H9 (cell line): ENCODE data around the gene MPC1. TPM values are rescaled to one million over a fixed set of nuclear protein-coding genes. Genes with fewer than 3 reads are reported as not detected.

Source experiments
- DNase-seq: peaks from one replicate; pipeline ENCODE4 v3.0.0-alpha.2; 2017
- H2AFZ ChIP-seq: one replicate; pipeline ENCODE4 v1.6.1; 2013; ENCODE audit warnings: mild to moderate bottlenecking, low read length, control low read depth, moderate library complexity
- H2AK5ac ChIP-seq: 2 replicates; pipeline ENCODE4 v1.6.1; 2013; ENCODE audit warnings: low read length, control low read depth, mixed read lengths; ENCODE audit not compliant: insufficient read length
- H2BK120ac ChIP-seq: one replicate; pipeline ENCODE4 v1.6.1; 2013; ENCODE audit warnings: low read depth, mild to moderate bottlenecking, low read length, control low read depth, inconsistent platforms; ENCODE audit not compliant: poor library complexity, severe bottlenecking
- H2BK12ac ChIP-seq: 2 replicates; pipeline ENCODE4 v1.6.1; 2013; ENCODE audit warnings: low read length, control low read depth, mixed read lengths, low read depth; ENCODE audit not compliant: insufficient read length
- H2BK15ac ChIP-seq: 2 replicates; pipeline ENCODE4 v1.6.1; 2013; ENCODE audit warnings: low read depth, low read length, control low read depth
- H2BK20ac ChIP-seq: one replicate; pipeline ENCODE4 v1.6.1; 2013; ENCODE audit warnings: low read depth, mild to moderate bottlenecking, low read length, control low read depth, inconsistent platforms; ENCODE audit not compliant: poor library complexity, severe bottlenecking
- H2BK5ac ChIP-seq: 2 replicates; pipeline ENCODE4 v1.6.1; 2013; ENCODE audit warnings: low read length, control low read depth, mixed read lengths; ENCODE audit not compliant: insufficient read length
- H3K14ac ChIP-seq: 2 replicates; pipeline ENCODE4 v1.6.1; 2013; ENCODE audit warnings: low read length, control low read depth; ENCODE audit not compliant: insufficient read depth
- H3K18ac ChIP-seq: 2 replicates; pipeline ENCODE4 v1.6.1; 2013; ENCODE audit warnings: low read depth, mild to moderate bottlenecking, mixed read lengths, low read length, control low read depth; ENCODE audit not compliant: insufficient read length
- H3K23ac ChIP-seq: 2 replicates; pipeline ENCODE4 v1.6.1; 2013; ENCODE audit warnings: low read length, control low read depth, mixed read lengths, low read depth; ENCODE audit not compliant: insufficient read length
- H3K23me2 ChIP-seq: 2 replicates; pipeline ENCODE4 v1.6.1; 2013; ENCODE audit warnings: low read depth, mild to moderate bottlenecking, mixed read lengths, low read length, control low read depth; ENCODE audit not compliant: insufficient read length, poor library complexity, severe bottlenecking
- H3K27ac ChIP-seq: 2 replicates; pipeline ENCODE4 v1.5.1; 2013; ENCODE audit warnings: low read length, control low read depth, mixed read lengths, low read depth; ENCODE audit not compliant: insufficient read length
- H3K27me3 ChIP-seq: 2 replicates; pipeline ENCODE4 v1.6.1; 2013; ENCODE audit warnings: low read length, control low read depth, inconsistent platforms; ENCODE audit not compliant: insufficient read depth
- H3K4ac ChIP-seq: 2 replicates; pipeline ENCODE4 v1.6.1; 2013; ENCODE audit warnings: low read depth, mild to moderate bottlenecking, control low read depth, inconsistent platforms, low read length, moderate library complexity
- H3K4me1 ChIP-seq: 2 replicates; pipeline ENCODE4 v1.6.1; 2013; ENCODE audit warnings: low read length, control low read depth, inconsistent platforms; ENCODE audit not compliant: insufficient read depth
- H3K4me2 ChIP-seq: 2 replicates; pipeline ENCODE4 v1.6.1; 2013; ENCODE audit warnings: low read length, control low read depth, mixed read lengths; ENCODE audit not compliant: insufficient read length, insufficient read depth
- H3K56ac ChIP-seq: 2 replicates; pipeline ENCODE4 v1.6.1; 2013; ENCODE audit warnings: low read depth, mild to moderate bottlenecking, mixed read lengths, low read length, control low read depth; ENCODE audit not compliant: insufficient read length
- H3K79me1 ChIP-seq: 2 replicates; pipeline ENCODE4 v1.6.1; 2013; ENCODE audit warnings: low read depth, mild to moderate bottlenecking, moderate library complexity, low read length, control low read depth, inconsistent platforms; ENCODE audit not compliant: insufficient read depth, poor library complexity, severe bottlenecking
- H3K79me2 ChIP-seq: 2 replicates; pipeline ENCODE4 v1.6.1; 2013; ENCODE audit warnings: low read length, control low read depth, inconsistent platforms; ENCODE audit not compliant: insufficient read depth
- H3K9ac ChIP-seq: 2 replicates; pipeline ENCODE4 v1.6.1; 2013; ENCODE audit warnings: low read length, control low read depth, mixed read lengths; ENCODE audit not compliant: insufficient read length; ENCODE audit errors: extremely low read depth
- H3K9me3 ChIP-seq: one replicate; pipeline ENCODE4 v1.6.1; 2013; ENCODE audit warnings: low read depth, low read length, inconsistent platforms; ENCODE audit not compliant: control insufficient read depth
- H3T11ph ChIP-seq: one replicate; pipeline ENCODE4 v1.6.1; 2013; ENCODE audit warnings: mild to moderate bottlenecking, low read length, control low read depth, inconsistent platforms
- H4K20me1 ChIP-seq: one replicate; pipeline ENCODE4 v1.6.1; 2013; ENCODE audit not compliant: control insufficient read depth, insufficient read length, insufficient read depth
- H4K5ac ChIP-seq: 2 replicates; pipeline ENCODE4 v1.6.1; 2013; ENCODE audit warnings: low read depth, mild to moderate bottlenecking, mixed read lengths, low read length, control low read depth; ENCODE audit not compliant: insufficient read length
- H4K8ac ChIP-seq: replicated peaks from 2 replicates; pipeline ENCODE4 v1.6.1; 2013; ENCODE audit warnings: low read length, control low read depth, mixed read lengths, low read depth; ENCODE audit not compliant: insufficient read length
- H4K91ac ChIP-seq: 2 replicates; pipeline ENCODE4 v1.6.1; 2013; ENCODE audit warnings: low read depth, mild to moderate bottlenecking, moderate library complexity, mixed read lengths, low read length, control low read depth; ENCODE audit not compliant: insufficient read length
- H3K27ac Mint-ChIP-seq, 3 experiments: 2 replicates in 2 of 3; 3 replicates in 1 of 3; pipeline ENCODE4 v1.8.0; 2020 to 2021; ENCODE audit warnings: mixed read lengths in 3 of 3, mild to moderate bottlenecking in 1 of 3, moderate library complexity in 1 of 3
- H3K27me3 Mint-ChIP-seq: 2 replicates; pipeline ENCODE4 v1.8.0; 2021; ENCODE audit warnings: low read depth, mild to moderate bottlenecking, moderate library complexity, mixed read lengths
- H3K36me3 Mint-ChIP-seq, 3 experiments: 2 replicates in 2 of 3; 3 replicates in 1 of 3; pipeline ENCODE4 v1.8.0; 2020 to 2021; ENCODE audit warnings: low read depth in 3 of 3, mixed read lengths in 3 of 3; ENCODE audit not compliant: insufficient read depth in 1 of 3
- H3K4me1 Mint-ChIP-seq, 2 experiments: 2 replicates each; pipeline ENCODE4 v1.8.0; 2020; ENCODE audit warnings: mixed read lengths in 2 of 2
- H3K4me3 Mint-ChIP-seq, 2 experiments: 2 replicates in 1 of 2; 3 replicates in 1 of 2; pipeline ENCODE4 v1.8.0; 2020 to 2021; ENCODE audit warnings: mild to moderate bottlenecking in 2 of 2, mixed read lengths in 2 of 2, moderate library complexity in 1 of 2
- H3K9me3 Mint-ChIP-seq, 2 experiments: 2 replicates in 1 of 2; 3 replicates in 1 of 2; pipeline ENCODE4 v1.8.0; 2020; ENCODE audit warnings: mild to moderate bottlenecking in 2 of 2, mixed read lengths in 2 of 2, moderate library complexity in 1 of 2
- WGBS: extraction: QIAGEN DNeasy Blood & Tissue Kit; methylation state at CpG from one replicate; pipeline ENCODE4 v1.1.7; 2013; ENCODE audit warnings: missing lambda C conversion rate, low lambda C conversion rate, mixed read lengths; ENCODE audit not compliant: insufficient read length; ENCODE audit errors: extremely low coverage; 5-methylcytosine and 5-hydroxymethylcytosine counted together
- total RNA-seq: library from RNA; stranded (reverse); gene quantifications from 2 replicates; pipeline ENCODE4 v1.2.1, GENCODE V29; 2021
- TF ChIP-seq, protein P1 (sequence below): fragments of 200-600 bp; sonication (generic); conservative IDR thresholded peaks from 3 replicates; pipeline ENCODE4 v1.8.0; 2021; ENCODE audit warnings: antibody characterized with exemption, mild to moderate bottlenecking

MPC1 gene
- total RNA-seq, 1 experiment from 2014 or later, result 10.0 TPM

DNA sequence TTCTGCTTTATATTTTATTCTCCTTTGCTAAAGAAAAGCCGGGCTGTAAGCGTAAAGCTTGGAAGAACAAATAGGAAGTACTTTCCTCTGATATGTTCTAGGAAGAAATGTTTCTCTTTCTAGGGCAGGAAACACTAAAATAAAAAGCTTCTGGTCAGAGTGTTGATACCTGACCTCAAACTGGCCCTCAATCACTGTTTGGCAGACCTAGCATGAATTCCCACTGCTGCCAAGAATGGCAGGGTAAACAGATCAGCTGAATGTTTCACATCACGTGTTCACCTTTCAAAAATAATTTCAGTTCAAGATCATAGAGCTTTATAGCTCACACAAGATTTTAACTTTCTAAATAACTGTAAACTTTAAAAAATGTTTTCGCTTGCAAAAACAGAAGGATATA lies 2.9 kb downstream of the MPC1 start:
- no peak overlapping the region for H2AFZ ChIP-seq
- no peak overlapping the region for H3K18ac ChIP-seq
- no peaks in the 10 kb centered on the region for H3K9me3 ChIP-seq
- H3K27ac ChIP-seq, result no peak overlapping the region
- no peak overlapping the region for H2BK120ac ChIP-seq
- H3K14ac ChIP-seq, result no peak overlapping the region
- no peak overlapping the region for H2AK5ac ChIP-seq
- Mint-ChIP-seq H3K4me3 (no peak overlapping the region), H3K36me3 (no peaks in the 10 kb centered on the region), H3K9me3 (no peaks in the 10 kb centered on the region), H3K27me3 (no peaks in the 10 kb centered on the region), H3K27ac (no peak overlapping the region), H3K4me1 (peaks cover 5 to 13% of the 10 kb centered on the region in 2 experiments)
- no peak overlapping the region for H2BK5ac ChIP-seq
- no peak overlapping the region for H3K4me2 ChIP-seq
- no peaks in the 10 kb centered on the region for H4K20me1 ChIP-seq
- no peak overlapping the region for H3T11ph ChIP-seq
- no peak overlapping the region for H3K4ac ChIP-seq
- no peak for DNase-seq
- no peak overlapping the region for H4K91ac ChIP-seq
- no peaks in the 10 kb centered on the region for H3K79me2 ChIP-seq
- no peak overlapping the region for H3K23ac ChIP-seq
- H3K9ac ChIP-seq, result no peak overlapping the region
- H3K79me1 ChIP-seq, result no peaks in the 10 kb centered on the region
- H3K4me1 ChIP-seq, result peaks cover 4% of the 10 kb centered on the region; the same call in 1 of the 2 replicates
- TF ChIP-seq, protein P1, sequence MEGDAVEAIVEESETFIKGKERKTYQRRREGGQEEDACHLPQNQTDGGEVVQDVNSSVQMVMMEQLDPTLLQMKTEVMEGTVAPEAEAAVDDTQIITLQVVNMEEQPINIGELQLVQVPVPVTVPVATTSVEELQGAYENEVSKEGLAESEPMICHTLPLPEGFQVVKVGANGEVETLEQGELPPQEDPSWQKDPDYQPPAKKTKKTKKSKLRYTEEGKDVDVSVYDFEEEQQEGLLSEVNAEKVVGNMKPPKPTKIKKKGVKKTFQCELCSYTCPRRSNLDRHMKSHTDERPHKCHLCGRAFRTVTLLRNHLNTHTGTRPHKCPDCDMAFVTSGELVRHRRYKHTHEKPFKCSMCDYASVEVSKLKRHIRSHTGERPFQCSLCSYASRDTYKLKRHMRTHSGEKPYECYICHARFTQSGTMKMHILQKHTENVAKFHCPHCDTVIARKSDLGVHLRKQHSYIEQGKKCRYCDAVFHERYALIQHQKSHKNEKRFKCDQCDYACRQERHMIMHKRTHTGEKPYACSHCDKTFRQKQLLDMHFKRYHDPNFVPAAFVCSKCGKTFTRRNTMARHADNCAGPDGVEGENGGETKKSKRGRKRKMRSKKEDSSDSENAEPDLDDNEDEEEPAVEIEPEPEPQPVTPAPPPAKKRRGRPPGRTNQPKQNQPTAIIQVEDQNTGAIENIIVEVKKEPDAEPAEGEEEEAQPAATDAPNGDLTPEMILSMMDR, result no peak
- no peak overlapping the region for H2BK20ac ChIP-seq
- no CpG with 5 or more reads among the region's 4 CpGs for WGBS
- no peak overlapping the region for H4K8ac ChIP-seq
- H2BK15ac ChIP-seq, result no peak overlapping the region
- no peaks in the 10 kb centered on the region for H3K27me3 ChIP-seq
- H3K23me2 ChIP-seq, result peaks cover 9% of the 10 kb centered on the region
- no peak overlapping the region for H4K5ac ChIP-seq
- no peak overlapping the region for H2BK12ac ChIP-seq
- no peak overlapping the region for H3K56ac ChIP-seq
